Neuronal stem cell (in vitro differentiated cells): ENCODE measurements around the gene CCL4L2.
"Not testable (repeated sequence)": the region's sequence is repeated elsewhere in the genome, so short reads cannot be mapped to it uniquely, and the experiment has no call there.

Experiments used
- DNase-seq: peaks from one replicate; pipeline ENCODE4 v3.0.0-alpha.2; 2013; ENCODE audit warnings: low spot score
- H2AFZ ChIP-seq: one replicate; pipeline ENCODE4 v1.6.1; 2013; ENCODE audit warnings: mild to moderate bottlenecking, low read length, inconsistent platforms
- H2AK5ac ChIP-seq: 2 replicates; pipeline ENCODE4 v1.6.1; 2013; ENCODE audit warnings: low read depth, mild to moderate bottlenecking, inconsistent platforms, low read length, moderate library complexity, mixed read lengths
- H2BK120ac ChIP-seq: 2 replicates; pipeline ENCODE4 v1.6.1; 2013; ENCODE audit warnings: low read depth, mild to moderate bottlenecking, inconsistent platforms, low read length, moderate library complexity, mixed read lengths
- H2BK12ac ChIP-seq: one replicate; pipeline ENCODE4 v1.6.1; 2013; ENCODE audit warnings: low read length, inconsistent platforms
- H2BK15ac ChIP-seq: 2 replicates; pipeline ENCODE4 v1.6.1; 2013; ENCODE audit warnings: mild to moderate bottlenecking, low read length, inconsistent platforms, mixed read lengths
- H2BK5ac ChIP-seq: one replicate; pipeline ENCODE4 v1.6.1; 2013; ENCODE audit warnings: inconsistent platforms, mild to moderate bottlenecking, low read length, moderate library complexity
- H3K14ac ChIP-seq: one replicate; pipeline ENCODE4 v1.6.1; 2013; ENCODE audit warnings: low read length, inconsistent platforms
- H3K18ac ChIP-seq: 2 replicates; pipeline ENCODE4 v1.6.1; 2013; ENCODE audit warnings: low read length, inconsistent platforms
- H3K23ac ChIP-seq: 2 replicates; pipeline ENCODE4 v1.6.1; 2013; ENCODE audit warnings: low read depth, mild to moderate bottlenecking, mixed read lengths, low read length, inconsistent platforms; ENCODE audit not compliant: poor library complexity
- H3K27ac ChIP-seq: replicated peaks from 3 replicates; pipeline ENCODE4 v1.5.1; 2013; ENCODE audit warnings: low read length, inconsistent platforms
- H3K27me3 ChIP-seq, 3 experiments: 2 replicates each; pipeline ENCODE4 v1.6.1; 2013; ENCODE audit warnings: low read length in 3 of 3, mild to moderate bottlenecking in 2 of 3, inconsistent platforms in 1 of 3, low read depth in 1 of 3, mixed read lengths in 1 of 3, moderate library complexity in 1 of 3; ENCODE audit not compliant: control insufficient read depth in 3 of 3, insufficient read depth in 3 of 3
- H3K36me3 ChIP-seq, 2 donors: replicated peaks in 1 of 2; 2 replicates each; pipeline ENCODE4 v1.6.1; 2013; ENCODE audit warnings: low read length in 2 of 2; ENCODE audit not compliant: control insufficient read depth in 2 of 2, insufficient read depth in 2 of 2
- H3K4ac ChIP-seq: 2 replicates; pipeline ENCODE4 v1.6.1; 2013; ENCODE audit warnings: inconsistent platforms, mild to moderate bottlenecking, low read length, moderate library complexity
- H3K4me1 ChIP-seq, 2 donors: 1 replicate in 1 of 2; 2 replicates in 1 of 2; pipeline ENCODE4 v1.6.1; 2013; ENCODE audit warnings: low read length in 2 of 2, low read depth in 1 of 2; ENCODE audit not compliant: control insufficient read depth in 2 of 2, insufficient read depth in 1 of 2
- H3K4me2 ChIP-seq: one replicate; pipeline ENCODE4 v1.6.1; 2013; ENCODE audit warnings: mild to moderate bottlenecking, low read length, inconsistent platforms; ENCODE audit not compliant: insufficient read depth, poor library complexity, severe bottlenecking
- H3K4me3 ChIP-seq, 2 donors: 2 replicates each; pipeline ENCODE4 v1.5.1; 2013; ENCODE audit warnings: low read length in 2 of 2, mild to moderate bottlenecking in 2 of 2, inconsistent platforms in 1 of 2, moderate library complexity in 1 of 2
- H3K79me1 ChIP-seq: one replicate; pipeline ENCODE4 v1.6.1; 2013; ENCODE audit warnings: low read depth, mild to moderate bottlenecking, inconsistent platforms, low read length, moderate library complexity
- H3K9ac ChIP-seq: one replicate; pipeline ENCODE4 v1.6.1; 2013; ENCODE audit warnings: mild to moderate bottlenecking, low read depth, low read length, inconsistent platforms; ENCODE audit not compliant: poor library complexity
- H3K9me3 ChIP-seq, 2 donors: replicated peaks in 1 of 2; 2 replicates each; pipeline versions ENCODE3 to v1.6.1; 2013; ENCODE audit warnings: low read length in 2 of 2, mild to moderate bottlenecking in 2 of 2, inconsistent platforms in 1 of 2, low read depth in 1 of 2, mixed read lengths in 1 of 2, moderate library complexity in 1 of 2; ENCODE audit not compliant: control insufficient read depth in 2 of 2, insufficient read depth in 1 of 2
- H4K8ac ChIP-seq: one replicate; pipeline ENCODE4 v1.6.1; 2013; ENCODE audit warnings: low read depth, mild to moderate bottlenecking, inconsistent platforms, low read length, moderate library complexity
- H4K91ac ChIP-seq: one replicate; pipeline ENCODE4 v1.6.1; 2013; ENCODE audit warnings: low read length, low read depth, mild to moderate bottlenecking, inconsistent platforms; ENCODE audit not compliant: poor library complexity
- WGBS, 2 donors: extraction: QIAGEN DNeasy Blood & Tissue Kit; methylation state at CpG; one replicate each; pipeline ENCODE4 v1.1.7; 2013; ENCODE audit warnings: missing lambda C conversion rate in 2 of 2, mixed read lengths in 1 of 2; ENCODE audit not compliant: insufficient read length in 2 of 2, insufficient replicate concordance in 1 of 2; ENCODE audit errors: extremely low coverage in 2 of 2; 5-methylcytosine and 5-hydroxymethylcytosine counted together

The CCL4L2 gene

DNA sequence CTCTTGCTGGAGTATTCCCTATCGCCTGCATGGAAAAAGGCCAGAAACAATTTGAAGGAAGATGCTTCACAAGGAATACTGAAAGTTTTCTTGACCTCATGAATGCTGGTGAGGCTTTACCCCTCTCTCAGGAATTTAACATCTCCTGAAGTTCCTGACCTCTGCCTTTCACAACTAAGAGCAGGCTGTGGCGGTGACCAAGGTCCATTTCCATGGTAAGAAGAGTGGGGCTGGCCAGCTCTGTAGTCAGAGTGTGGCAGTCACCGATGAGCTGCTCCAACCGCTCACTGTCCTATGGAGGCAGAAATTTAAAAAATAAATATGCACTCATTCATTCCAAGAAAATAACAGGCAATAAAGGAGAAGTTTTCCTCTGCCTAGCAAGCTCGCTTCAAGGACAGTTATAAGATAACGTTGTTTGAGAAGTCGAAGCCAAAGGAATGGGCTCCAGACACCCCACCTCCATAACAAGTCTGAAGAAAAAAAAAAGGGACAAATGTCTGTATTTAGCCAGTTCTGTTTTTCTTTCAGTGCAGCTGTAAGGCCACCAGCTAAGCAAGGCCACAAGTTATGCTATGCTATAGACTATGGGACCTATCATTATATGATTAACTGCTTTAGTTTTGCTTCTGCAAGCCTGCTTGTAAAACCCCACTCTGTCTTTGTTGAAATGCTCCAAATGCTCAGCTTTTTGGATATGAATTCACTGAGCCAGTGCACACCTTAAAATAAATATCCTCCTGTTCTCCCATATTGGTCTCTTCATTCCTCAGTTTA is 6.0 kb upstream of the CCL4L2 start:
- Histone ChIP-seq H3K27ac (no peak overlapping the region), H3K4ac (no peak overlapping the region)

DNA sequence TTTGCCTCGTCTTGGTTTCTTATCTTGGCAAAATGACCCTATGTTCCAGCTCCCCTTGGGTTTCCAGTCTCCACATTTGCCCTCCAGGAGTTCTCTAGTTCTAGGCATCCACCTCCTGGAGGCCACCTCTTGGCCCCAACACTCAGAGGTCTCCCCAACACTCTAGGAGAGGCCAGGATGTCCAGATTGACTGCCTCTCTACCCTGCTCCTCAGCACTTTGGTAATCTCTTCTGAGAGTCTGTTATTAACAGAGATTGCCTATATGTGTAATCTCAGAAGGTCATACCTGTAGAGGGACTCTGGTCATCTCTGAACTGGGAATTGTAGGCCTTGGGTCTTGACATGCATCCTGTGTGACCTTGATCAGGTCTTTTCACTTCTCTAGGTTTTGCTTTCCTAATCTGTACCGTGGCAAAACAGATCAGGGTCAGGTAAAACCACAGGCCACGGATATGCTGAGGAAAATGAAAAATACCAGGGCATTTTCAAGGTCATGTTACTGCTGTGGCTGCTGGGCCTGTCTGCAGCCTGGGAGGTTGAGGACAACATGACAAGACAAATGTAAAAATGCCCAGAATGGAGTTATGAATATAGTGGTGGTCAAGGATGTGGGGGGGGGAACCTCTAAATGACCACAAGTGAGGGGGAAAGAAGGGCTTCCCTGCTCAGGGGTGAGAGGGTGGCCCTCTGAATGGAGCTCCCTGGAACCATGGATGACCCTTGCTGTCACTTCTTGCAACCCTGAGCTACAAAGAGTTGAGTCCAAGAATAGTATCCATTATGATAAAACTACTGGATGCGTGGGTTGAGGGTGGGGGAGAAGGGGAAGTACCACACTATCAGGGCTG is 5.0 kb upstream of the CCL4L2 start:
- no CpG with 5 or more reads among the region's 4 CpGs for WGBS, 2 donors
- H3K79me1 ChIP-seq: no peaks in the 10 kb centered on the region

More for the DNA sequence above, 6.0 kb upstream of the CCL4L2 start:
- no peak overlapping the region for H2BK5ac ChIP-seq
- no peaks in the 10 kb centered on the region for H3K79me1 ChIP-seq
- no peak overlapping the region for H3K9ac ChIP-seq
- H2BK12ac ChIP-seq: no peak overlapping the region
- no peak overlapping the region for H3K4me2 ChIP-seq
- H3K9me3 ChIP-seq: no peaks in the 10 kb centered on the region
- no peak overlapping the region for H3K23ac ChIP-seq
- peaks cover 0 to 1% (median 0%) of the 10 kb centered on the region in 3 experiments for H3K27me3 ChIP-seq
- no peak overlapping the region for H2BK15ac ChIP-seq
- DNase-seq: no peak
- no peak overlapping the region for H3K14ac ChIP-seq
- H2AFZ ChIP-seq: no peak overlapping the region
- H3K4me3 ChIP-seq: no peak overlapping the region
- no peak overlapping the region for H2AK5ac ChIP-seq
- no CpG with 5 or more reads among the region's 7 CpGs for WGBS, 2 donors
- H3K36me3 ChIP-seq: no peaks in the 10 kb centered on the region
- H4K8ac ChIP-seq: no peak overlapping the region
- H3K18ac ChIP-seq: no peak overlapping the region
- H3K4me1 ChIP-seq: peaks cover 0 to 9% of the 10 kb centered on the region in 2 donors
- H2BK120ac ChIP-seq: no peak overlapping the region
- no peak overlapping the region for H4K91ac ChIP-seq

DNA sequence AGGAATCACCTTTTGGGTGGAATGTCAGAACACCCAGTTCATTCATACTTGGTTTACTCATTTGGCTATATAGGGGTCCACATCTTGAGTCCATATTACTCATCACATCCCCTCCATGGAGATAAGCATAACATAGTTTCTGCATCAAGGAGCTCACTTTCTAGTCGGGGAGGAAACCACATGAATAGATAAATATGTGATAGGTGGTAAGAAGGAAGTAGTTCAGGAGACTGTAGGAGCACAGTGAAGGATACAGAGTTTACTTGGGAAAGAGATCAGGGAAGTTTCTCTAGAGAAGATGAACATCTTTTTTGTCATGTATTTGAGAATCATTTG is 4.4 kb upstream of the CCL4L2 start:
- H3K9ac ChIP-seq, H4K91ac ChIP-seq, H3K4me1 ChIP-seq, H3K14ac ChIP-seq, H2AK5ac ChIP-seq, H3K18ac ChIP-seq, H3K4ac ChIP-seq, H2BK120ac ChIP-seq, H3K79me1 ChIP-seq, H2BK12ac ChIP-seq, H3K4me2 ChIP-seq, H3K27ac ChIP-seq, H4K8ac ChIP-seq, H2BK15ac ChIP-seq, DNase-seq, H3K27me3 ChIP-seq, H3K9me3 ChIP-seq, H3K23ac ChIP-seq, H2BK5ac ChIP-seq, H2AFZ ChIP-seq, H3K36me3 ChIP-seq, H3K4me3 ChIP-seq: not testable (repeated sequence)
- WGBS, 2 donors: no CpG with 5 or more reads among the region's 1 CpG

More for the DNA sequence above, 5.0 kb upstream of the CCL4L2 start:
- Histone ChIP-seq H3K4me2 (no peak overlapping the region), H4K8ac (no peak overlapping the region), H3K4ac (no peak overlapping the region), H3K18ac (no peak overlapping the region), H3K9ac (no peak overlapping the region), H2BK120ac (no peak overlapping the region), H3K27ac (no peak overlapping the region), H4K91ac (no peak overlapping the region), H2AFZ (no peak overlapping the region), H3K23ac (no peak overlapping the region), H2BK5ac (no peak overlapping the region), H3K4me1 (peaks cover 0 to 9% of the 10 kb centered on the region in 2 donors), H2BK12ac (no peak overlapping the region), H3K27me3 (peaks cover 0 to 1% (median 0%) of the 10 kb centered on the region in 3 experiments), H3K14ac (no peak overlapping the region), H3K36me3 (no peaks in the 10 kb centered on the region), H2BK15ac (no peak overlapping the region), H3K9me3 (no peaks in the 10 kb centered on the region), H3K4me3 (no peak overlapping the region), H2AK5ac (no peak overlapping the region)
- no peak for DNase-seq

DNA sequence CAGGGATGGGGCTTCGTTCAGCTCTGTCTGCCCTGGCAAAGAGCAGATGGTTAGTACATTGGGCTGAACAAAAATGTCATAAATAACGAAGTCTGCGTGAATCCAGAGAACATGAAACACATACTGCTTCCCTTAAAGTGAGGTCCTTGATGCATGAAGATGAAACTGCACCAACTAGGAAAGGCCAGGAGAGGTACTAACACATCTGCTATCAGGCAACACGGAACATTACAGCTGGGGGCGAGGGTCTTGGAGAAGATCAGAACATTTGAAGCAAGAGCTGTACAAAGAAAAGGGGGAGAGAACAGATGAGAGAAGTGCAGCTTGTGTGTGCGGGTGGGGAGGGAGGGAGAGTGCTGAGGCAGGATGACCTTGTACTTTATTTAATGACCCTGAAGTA is 3.5 kb upstream of the CCL4L2 start:
- H2BK12ac ChIP-seq, H3K9me3 ChIP-seq, H3K18ac ChIP-seq, H2AFZ ChIP-seq, H3K4me3 ChIP-seq, H3K27me3 ChIP-seq, H3K23ac ChIP-seq, H4K8ac ChIP-seq, H3K14ac ChIP-seq, H2AK5ac ChIP-seq, H3K36me3 ChIP-seq, H2BK120ac ChIP-seq, H3K4ac ChIP-seq, H3K9ac ChIP-seq, DNase-seq, H3K27ac ChIP-seq, H2BK5ac ChIP-seq, H3K79me1 ChIP-seq, H4K91ac ChIP-seq, H2BK15ac ChIP-seq, H3K4me2 ChIP-seq: not testable (repeated sequence)
- no CpG with 5 or more reads among the region's 6 CpGs for WGBS, 2 donors
- peaks cover 4 to 13% of the 10 kb centered on the region in 2 donors for H3K4me1 ChIP-seq
